IPS-18a (cell line): ENCODE results near the gene EHBP1.

Source experiments
- H3K27ac ChIP-seq: one replicate; pipeline ENCODE4 v1.5.1; 2013; ENCODE audit warnings: low read length
- H3K27me3 ChIP-seq: one replicate; pipeline ENCODE4 v1.6.1; 2013; ENCODE audit warnings: mild to moderate bottlenecking, low read length; ENCODE audit not compliant: control insufficient read depth, insufficient read depth
- H3K36me3 ChIP-seq: one replicate; pipeline ENCODE4 v1.6.1; 2013; ENCODE audit warnings: low read depth, low read length; ENCODE audit not compliant: control insufficient read depth
- H3K4me1 ChIP-seq: one replicate; pipeline ENCODE4 v1.6.1; 2013; ENCODE audit warnings: low read depth, low read length; ENCODE audit not compliant: control insufficient read depth
- H3K4me3 ChIP-seq: one replicate; pipeline ENCODE4 v1.5.1; 2013; ENCODE audit warnings: low read length
- H3K9ac ChIP-seq: one replicate; pipeline ENCODE4 v1.6.1; 2013; ENCODE audit warnings: mild to moderate bottlenecking, low read length, moderate library complexity
- H3K9me3 ChIP-seq: one replicate; pipeline ENCODE4 v1.6.1; 2013; ENCODE audit warnings: low read depth, low read length; ENCODE audit not compliant: control insufficient read depth

The EHBP1 gene

DNA sequence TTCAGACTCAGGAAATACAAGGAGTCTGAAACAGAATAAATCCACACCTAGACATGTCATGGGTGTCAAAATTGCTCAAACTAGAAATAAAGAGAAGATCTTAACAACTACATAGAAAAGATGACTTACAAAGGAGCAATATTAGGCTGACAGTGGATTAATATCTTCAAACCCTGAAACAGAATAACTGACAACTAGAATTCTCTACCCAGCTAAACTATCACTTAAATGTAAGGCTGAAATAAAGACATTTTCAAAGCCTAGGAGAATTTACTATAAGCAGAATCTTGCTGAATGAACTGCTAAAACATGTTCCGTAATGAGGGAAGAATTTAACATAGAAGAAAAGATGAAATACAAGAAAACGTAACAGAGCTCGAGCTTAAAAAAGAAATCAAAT lies 168.1 kb downstream of the EHBP1 start:
- Histone ChIP-seq H3K4me1 (no peaks in the 10 kb centered on the region), H3K9ac (no peak overlapping the region), H3K36me3 (peaks cover 16% of the 10 kb centered on the region), H3K27ac (no peak overlapping the region), H3K27me3 (no peaks in the 10 kb centered on the region), H3K9me3 (no peaks in the 10 kb centered on the region), H3K4me3 (no peak overlapping the region)

DNA sequence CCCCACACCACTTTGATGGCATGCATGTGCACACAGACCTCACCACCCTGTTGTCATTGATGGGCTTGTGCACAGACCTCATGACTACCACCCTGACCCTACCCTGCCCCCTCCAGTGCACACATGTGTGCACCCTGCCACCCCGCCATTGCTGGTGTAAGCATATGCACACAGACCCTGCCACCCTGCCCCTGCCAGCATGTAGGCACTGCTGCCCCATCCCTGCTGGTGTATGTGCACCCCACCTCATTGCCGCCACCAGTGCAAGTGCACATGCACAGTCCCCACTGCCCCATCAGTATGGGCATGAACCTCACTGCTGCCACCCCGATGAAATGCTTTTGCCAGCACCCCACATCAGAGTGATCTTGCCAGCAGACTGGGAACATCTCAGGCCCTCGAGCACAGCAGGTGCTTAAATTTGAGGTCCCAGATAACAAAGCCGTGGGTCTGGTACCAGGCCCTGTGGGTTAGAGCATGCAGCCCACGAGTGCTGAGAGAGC lies 169.4 kb downstream of the EHBP1 start:
- H3K9me3 ChIP-seq, result no peaks in the 10 kb centered on the region
- H3K36me3 ChIP-seq, result peaks cover 16% of the 10 kb centered on the region
- no peaks in the 10 kb centered on the region for H3K4me1 ChIP-seq
- no peak overlapping the region for H3K9ac ChIP-seq
- H3K27ac ChIP-seq, result no peak overlapping the region
- H3K27me3 ChIP-seq, result no peaks in the 10 kb centered on the region
- no peak overlapping the region for H3K4me3 ChIP-seq

DNA sequence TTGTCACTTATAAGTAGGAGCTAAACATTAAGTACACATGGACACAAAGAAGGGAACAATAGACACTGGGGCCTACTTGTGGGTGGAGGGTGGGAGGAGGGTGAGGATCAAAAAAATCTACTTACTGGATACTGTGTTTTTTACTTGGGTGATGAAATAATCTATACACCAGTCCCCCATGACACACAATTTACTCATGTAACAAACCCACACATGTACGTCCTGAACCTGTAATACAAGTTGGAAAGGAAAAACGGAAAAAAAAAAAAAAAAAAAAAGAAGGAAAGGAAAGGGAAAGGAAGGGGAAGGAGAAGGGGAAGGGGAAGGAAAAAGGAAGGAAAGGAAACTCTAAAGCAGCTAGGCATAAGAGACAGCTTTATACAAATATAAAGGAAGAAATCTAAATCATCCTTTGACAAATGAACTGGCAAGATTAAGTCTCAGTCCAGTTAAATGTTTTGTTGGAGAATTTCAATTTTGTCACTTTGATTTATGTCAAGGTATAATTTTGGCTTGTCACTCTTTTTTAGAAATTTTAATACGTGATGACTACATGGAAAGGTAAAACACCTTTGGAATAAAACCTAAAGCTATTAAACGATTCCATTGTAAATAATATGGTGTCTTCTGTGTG lies 175.8 kb downstream of the EHBP1 start:
- Histone ChIP-seq H3K27me3 (no peaks in the 10 kb centered on the region), H3K4me1 (no peaks in the 10 kb centered on the region), H3K9ac (no peak overlapping the region), H3K27ac (no peak overlapping the region), H3K36me3 (peaks cover 5% of the 10 kb centered on the region), H3K9me3 (no peaks in the 10 kb centered on the region), H3K4me3 (no peak overlapping the region)

DNA sequence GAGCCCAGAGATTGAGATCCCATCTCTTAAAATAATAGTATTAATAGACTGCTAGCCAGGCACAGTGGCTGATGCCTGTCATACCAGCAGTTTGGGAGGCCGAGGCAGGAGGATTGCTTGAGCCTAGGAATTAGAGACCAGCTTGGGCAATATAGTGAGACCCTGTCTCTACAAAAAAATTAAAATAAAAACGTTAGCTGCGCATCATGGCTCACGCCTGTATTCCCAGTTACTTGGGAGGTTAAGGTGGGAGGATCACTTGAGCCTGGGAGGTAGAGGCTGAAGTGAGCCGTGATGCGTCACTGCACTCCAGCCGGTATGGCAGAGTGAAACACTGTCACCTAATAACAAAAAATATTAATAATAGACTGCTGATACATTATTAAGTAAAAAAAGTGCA lies 178.1 kb downstream of the EHBP1 start:
- peaks cover 5% of the 10 kb centered on the region for H3K4me1 ChIP-seq
- no peak overlapping the region for H3K9ac ChIP-seq
- H3K4me3 ChIP-seq, result no peak overlapping the region
- H3K27ac ChIP-seq, result no peak overlapping the region
- H3K9me3 ChIP-seq, result no peaks in the 10 kb centered on the region
- H3K27me3 ChIP-seq, result no peaks in the 10 kb centered on the region
- H3K36me3 ChIP-seq, result no peaks in the 10 kb centered on the region

DNA sequence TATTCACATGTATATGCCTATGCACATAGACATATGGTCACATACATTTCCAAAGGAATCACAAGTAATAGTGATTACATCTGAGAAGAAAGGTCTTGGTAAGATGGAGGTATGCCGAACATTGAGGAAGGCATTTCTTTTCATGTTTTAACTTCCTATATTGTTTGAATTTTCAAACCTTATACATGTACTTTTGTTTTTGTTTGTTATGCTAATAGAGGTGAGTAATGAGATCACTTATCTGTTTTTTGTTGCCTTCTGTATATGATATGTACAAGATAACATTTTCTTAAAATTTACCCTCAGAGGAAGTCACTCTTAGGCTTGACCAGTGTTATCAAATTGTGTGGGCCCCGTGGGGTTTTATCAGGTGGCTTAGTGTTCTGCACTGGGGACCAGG lies 178.6 kb downstream of the EHBP1 start:
- Histone ChIP-seq H3K9ac (no peak overlapping the region), H3K27me3 (no peaks in the 10 kb centered on the region), H3K27ac (no peak overlapping the region), H3K4me3 (no peak overlapping the region), H3K4me1 (peaks cover 5% of the 10 kb centered on the region), H3K36me3 (no peaks in the 10 kb centered on the region), H3K9me3 (no peaks in the 10 kb centered on the region)

DNA sequence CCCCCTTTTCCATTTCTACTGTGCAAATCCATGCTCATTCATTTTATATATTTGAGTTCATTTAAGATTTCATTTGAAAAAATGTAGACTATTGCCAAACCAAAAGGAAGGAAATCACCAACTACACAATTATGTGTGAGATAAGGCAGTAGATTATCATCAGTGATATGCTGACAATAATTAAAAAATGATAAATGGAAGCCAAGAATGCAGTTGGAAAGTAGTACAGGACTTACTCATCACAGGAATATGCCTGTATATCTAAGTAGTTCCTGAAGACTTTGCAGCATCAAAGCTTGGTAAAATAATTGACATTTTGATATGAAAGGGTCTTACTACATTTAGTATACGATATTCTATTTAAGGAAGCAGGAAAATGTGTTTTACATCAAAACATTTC lies 179.0 kb downstream of the EHBP1 start:
- Histone ChIP-seq H3K27me3 (no peaks in the 10 kb centered on the region), H3K36me3 (no peaks in the 10 kb centered on the region), H3K9me3 (no peaks in the 10 kb centered on the region), H3K4me1 (peaks cover 5% of the 10 kb centered on the region), H3K9ac (no peak overlapping the region), H3K4me3 (no peak overlapping the region), H3K27ac (no peak overlapping the region)

DNA sequence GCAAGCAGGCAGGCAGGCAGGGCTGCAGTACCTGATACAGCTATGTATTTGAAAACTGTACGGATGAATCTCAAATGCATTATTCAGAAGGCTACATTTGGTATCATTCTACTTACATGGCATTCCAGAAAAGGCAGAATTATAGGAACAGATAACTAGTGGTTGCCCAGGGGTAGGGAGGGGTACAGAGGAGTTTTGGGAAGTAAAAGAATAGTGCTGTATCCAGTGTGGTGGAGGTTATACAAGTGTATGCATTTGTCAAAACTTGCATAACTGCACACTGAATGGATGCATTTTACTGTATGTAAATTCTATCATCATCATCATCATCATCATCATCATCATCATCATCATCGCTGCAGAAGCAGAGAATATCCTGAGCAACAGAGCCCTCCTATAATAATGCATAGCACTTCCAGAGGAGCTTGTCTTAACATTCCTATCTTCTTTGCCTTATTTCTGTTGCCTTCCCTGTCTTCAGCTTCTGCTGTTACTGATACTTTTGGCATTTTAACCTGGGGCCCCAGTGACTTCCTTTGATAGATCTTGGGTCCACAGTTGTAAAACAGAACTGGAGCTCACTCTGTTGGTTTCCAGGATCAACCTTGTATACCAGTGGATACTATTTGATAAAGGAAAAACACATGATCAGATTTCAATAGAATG lies 189.6 kb downstream of the EHBP1 start:
- Histone ChIP-seq H3K27me3 (no peaks in the 10 kb centered on the region), H3K9ac (no peak overlapping the region), H3K36me3 (no peaks in the 10 kb centered on the region), H3K4me3 (no peak overlapping the region), H3K9me3 (no peaks in the 10 kb centered on the region), H3K27ac (no peak overlapping the region), H3K4me1 (no peaks in the 10 kb centered on the region)

DNA sequence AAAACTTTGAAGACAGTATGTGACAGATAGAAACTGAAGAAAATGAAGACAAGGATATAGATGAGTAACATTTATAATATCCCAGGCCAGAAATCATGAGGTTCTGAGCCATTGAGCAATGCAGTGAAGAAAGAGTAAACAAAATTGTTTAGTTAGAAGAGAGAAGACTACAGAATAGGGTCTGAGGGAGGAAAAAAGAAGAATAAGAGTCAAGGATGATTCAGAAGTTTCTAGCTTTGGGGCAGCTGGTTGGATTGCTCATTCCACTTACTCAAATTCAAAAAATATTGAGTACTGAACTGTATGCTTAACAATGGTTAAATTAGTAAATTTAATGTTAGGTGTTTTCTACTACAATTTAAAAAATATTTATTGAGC lies 190.1 kb downstream of the EHBP1 start:
- H3K4me1 ChIP-seq, result no peaks in the 10 kb centered on the region
- no peaks in the 10 kb centered on the region for H3K9me3 ChIP-seq
- no peak overlapping the region for H3K27ac ChIP-seq
- H3K27me3 ChIP-seq, result no peaks in the 10 kb centered on the region
- no peak overlapping the region for H3K4me3 ChIP-seq
- no peak overlapping the region for H3K9ac ChIP-seq
- no peaks in the 10 kb centered on the region for H3K36me3 ChIP-seq

DNA sequence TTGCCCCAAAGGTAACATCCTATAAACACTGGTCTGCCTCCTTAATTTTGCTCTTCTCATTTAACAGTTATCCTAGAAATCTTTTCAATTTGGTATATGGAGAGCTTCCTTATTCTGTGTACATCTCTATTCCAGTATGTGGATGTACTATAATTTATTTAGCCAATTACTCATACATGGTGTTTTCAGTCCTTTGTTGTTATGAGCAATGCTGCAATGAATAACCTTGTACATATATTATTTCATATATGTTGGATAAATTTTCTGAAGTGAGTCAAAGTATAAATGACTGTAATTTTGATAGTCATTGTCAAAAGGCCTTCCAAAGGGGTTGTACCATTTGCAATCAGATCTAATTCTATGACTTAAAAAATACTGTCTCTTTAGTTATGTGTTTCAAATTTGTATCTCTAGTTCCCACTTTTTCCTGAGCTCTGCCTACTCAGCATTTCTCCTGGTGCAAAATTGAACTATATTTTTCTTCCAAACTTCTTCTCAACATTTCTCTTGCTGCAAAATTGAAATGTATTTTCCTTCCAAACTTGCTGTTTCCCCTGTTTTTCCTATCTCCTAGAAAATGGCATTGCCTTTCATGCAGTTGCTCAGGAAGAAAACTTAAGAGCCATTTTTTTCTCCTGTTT lies 191.8 kb downstream of the EHBP1 start:
- Histone ChIP-seq H3K27me3 (no peaks in the 10 kb centered on the region), H3K27ac (no peak overlapping the region), H3K9ac (no peak overlapping the region), H3K9me3 (no peaks in the 10 kb centered on the region), H3K4me3 (no peak overlapping the region), H3K4me1 (no peaks in the 10 kb centered on the region), H3K36me3 (no peaks in the 10 kb centered on the region)

DNA sequence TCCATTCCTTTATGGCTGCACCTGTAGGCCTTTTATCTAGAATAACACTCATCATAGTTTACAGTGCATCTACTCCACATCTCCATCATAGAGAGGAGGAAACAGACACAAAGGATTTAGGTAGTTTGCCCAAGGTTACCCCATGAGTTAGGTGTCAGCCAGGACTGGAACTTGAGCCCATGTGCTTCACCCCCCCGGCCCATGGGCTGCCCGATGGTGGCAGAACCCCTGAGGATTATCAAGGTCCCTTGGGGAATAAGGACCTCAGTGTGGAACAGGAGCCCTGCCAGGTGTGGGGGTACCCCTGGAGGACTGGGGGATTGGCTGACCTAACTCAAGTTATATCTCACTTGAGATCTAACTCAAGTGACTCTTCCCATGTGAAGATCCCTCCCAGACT lies 198.8 kb downstream of the EHBP1 start:
- H3K9ac ChIP-seq, result no peak overlapping the region
- no peaks in the 10 kb centered on the region for H3K27me3 ChIP-seq
- H3K4me1 ChIP-seq, result no peaks in the 10 kb centered on the region
- no peak overlapping the region for H3K4me3 ChIP-seq
- H3K9me3 ChIP-seq, result no peaks in the 10 kb centered on the region
- no peak overlapping the region for H3K27ac ChIP-seq
- H3K36me3 ChIP-seq, result no peaks in the 10 kb centered on the region

DNA sequence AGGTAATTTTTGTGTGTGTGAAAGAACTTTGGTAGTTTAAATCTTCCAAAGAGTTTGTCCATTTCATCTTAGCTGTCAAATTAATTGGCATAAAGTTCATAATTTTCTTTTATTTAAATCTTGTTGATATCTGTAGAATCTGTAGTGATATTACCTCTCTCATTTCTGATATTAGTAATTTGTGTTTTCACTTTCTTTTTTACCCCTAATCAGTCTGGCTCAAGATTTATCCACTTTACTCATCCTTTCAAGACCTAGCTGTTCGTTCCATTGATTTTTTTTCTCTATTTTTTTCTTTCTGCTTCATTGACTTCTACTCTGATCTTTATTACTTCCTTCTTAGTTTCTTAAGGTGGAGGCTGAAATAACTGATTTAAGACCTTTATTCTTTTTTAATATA lies 202.6 kb downstream of the EHBP1 start:
- H3K27ac ChIP-seq, result no peak overlapping the region
- no peaks in the 10 kb centered on the region for H3K36me3 ChIP-seq
- no peaks in the 10 kb centered on the region for H3K27me3 ChIP-seq
- no peak overlapping the region for H3K9ac ChIP-seq
- no peak overlapping the region for H3K4me3 ChIP-seq
- no peaks in the 10 kb centered on the region for H3K4me1 ChIP-seq
- no peaks in the 10 kb centered on the region for H3K9me3 ChIP-seq

DNA sequence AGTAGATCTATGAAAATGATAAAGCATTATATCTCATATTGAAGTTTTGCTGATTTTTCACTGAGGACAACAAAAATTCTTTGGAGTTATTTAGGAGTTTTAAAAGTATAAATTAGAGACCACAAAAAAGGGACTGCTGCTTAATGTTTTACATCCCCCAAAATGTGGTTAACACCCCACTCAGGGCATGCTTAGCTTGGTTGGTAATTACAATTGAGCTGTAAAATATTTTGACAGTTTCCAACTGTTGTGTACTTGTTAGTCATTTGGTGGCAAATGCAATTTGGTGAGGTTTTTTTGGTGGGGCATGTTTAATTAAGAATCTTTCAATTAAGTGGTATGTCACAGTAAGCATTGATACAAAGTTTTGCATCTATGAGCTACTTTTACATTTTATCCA lies 207.8 kb downstream of the EHBP1 start:
- Histone ChIP-seq H3K4me3 (no peak overlapping the region), H3K4me1 (no peaks in the 10 kb centered on the region), H3K9me3 (no peaks in the 10 kb centered on the region), H3K27me3 (no peaks in the 10 kb centered on the region), H3K9ac (no peak overlapping the region), H3K27ac (no peak overlapping the region), H3K36me3 (no peaks in the 10 kb centered on the region)
